Progenitor cell of endocrine pancreas (in vitro differentiated cells): ENCODE results near the gene MGAM2. TPM values are rescaled to one million over a fixed set of nuclear protein-coding genes. Genes with fewer than 3 reads are reported as not detected.

Experiments used
- DNase-seq: peaks from one replicate; pipeline ENCODE4 v3.0.0; 2021; ENCODE audit warnings: low spot score; ENCODE audit not compliant: unreplicated experiment
- H3K27ac Mint-ChIP-seq: 2 replicates; pipeline ENCODE4 v1.8.0; 2021; ENCODE audit warnings: mild to moderate bottlenecking, moderate library complexity, mixed read lengths
- H3K27me3 Mint-ChIP-seq: 2 replicates; pipeline ENCODE4 v1.8.0; 2021; ENCODE audit warnings: mixed read lengths
- H3K36me3 Mint-ChIP-seq: 2 replicates; pipeline ENCODE4 v1.8.0; 2022; ENCODE audit warnings: mixed read lengths; ENCODE audit not compliant: insufficient read depth
- H3K4me1 Mint-ChIP-seq: 2 replicates; pipeline ENCODE4 v1.8.0; 2021; ENCODE audit warnings: low read depth, mixed read lengths
- H3K4me3 Mint-ChIP-seq: 2 replicates; pipeline ENCODE4 v1.8.0; 2021; ENCODE audit warnings: low read depth, mild to moderate bottlenecking, moderate library complexity, mixed read lengths
- H3K9me3 Mint-ChIP-seq: 2 replicates; pipeline ENCODE4 v1.8.0; 2021; ENCODE audit warnings: low read depth, mixed read lengths
- total RNA-seq: library from RNA; stranded (reverse); gene quantifications from 2 replicates; pipeline ENCODE4 v1.2.1, GENCODE V29; 2021
- TF ChIP-seq, protein P1 (sequence below): fragments of 200-600 bp; sonication (generic); IDR thresholded peaks from one replicate; pipeline ENCODE4 v1.5.0; 2021; ENCODE audit warnings: antibody characterized with exemption, mild to moderate bottlenecking; ENCODE audit not compliant: unreplicated experiment

MGAM2 gene
- total RNA-seq, 1 donor from 2014 or later = 1.2 TPM

DNA sequence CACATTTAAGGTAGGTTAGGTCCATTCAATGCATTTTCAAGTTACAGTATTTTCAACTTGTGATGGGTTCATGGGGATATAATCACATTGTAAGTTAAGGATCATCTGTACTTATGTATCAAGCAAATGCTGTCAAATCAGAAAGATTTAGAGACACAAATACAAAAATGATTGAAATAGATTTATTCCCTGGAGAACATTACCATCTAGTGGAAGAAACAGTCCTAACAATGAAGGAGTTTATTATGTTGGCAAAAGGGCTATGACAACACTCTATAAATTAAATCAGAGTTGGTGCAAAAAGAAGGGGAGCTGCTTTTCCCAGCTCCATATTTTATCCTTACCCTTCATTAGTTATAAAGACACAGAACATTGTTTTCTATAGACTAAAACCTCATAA, 77.3 kb downstream of the MGAM2 start:
- no peak overlapping the region for H3K4me3 Mint-ChIP-seq
- no peaks in the 10 kb centered on the region for H3K9me3 Mint-ChIP-seq
- TF ChIP-seq, protein P1, sequence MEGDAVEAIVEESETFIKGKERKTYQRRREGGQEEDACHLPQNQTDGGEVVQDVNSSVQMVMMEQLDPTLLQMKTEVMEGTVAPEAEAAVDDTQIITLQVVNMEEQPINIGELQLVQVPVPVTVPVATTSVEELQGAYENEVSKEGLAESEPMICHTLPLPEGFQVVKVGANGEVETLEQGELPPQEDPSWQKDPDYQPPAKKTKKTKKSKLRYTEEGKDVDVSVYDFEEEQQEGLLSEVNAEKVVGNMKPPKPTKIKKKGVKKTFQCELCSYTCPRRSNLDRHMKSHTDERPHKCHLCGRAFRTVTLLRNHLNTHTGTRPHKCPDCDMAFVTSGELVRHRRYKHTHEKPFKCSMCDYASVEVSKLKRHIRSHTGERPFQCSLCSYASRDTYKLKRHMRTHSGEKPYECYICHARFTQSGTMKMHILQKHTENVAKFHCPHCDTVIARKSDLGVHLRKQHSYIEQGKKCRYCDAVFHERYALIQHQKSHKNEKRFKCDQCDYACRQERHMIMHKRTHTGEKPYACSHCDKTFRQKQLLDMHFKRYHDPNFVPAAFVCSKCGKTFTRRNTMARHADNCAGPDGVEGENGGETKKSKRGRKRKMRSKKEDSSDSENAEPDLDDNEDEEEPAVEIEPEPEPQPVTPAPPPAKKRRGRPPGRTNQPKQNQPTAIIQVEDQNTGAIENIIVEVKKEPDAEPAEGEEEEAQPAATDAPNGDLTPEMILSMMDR = peak; percentile 62
- no peak overlapping the region for H3K27ac Mint-ChIP-seq
- DNase-seq = no peak
- no peaks in the 10 kb centered on the region for H3K36me3 Mint-ChIP-seq
- peaks cover 3% of the 10 kb centered on the region for H3K4me1 Mint-ChIP-seq
- peaks cover 13% of the 10 kb centered on the region for H3K27me3 Mint-ChIP-seq

DNA sequence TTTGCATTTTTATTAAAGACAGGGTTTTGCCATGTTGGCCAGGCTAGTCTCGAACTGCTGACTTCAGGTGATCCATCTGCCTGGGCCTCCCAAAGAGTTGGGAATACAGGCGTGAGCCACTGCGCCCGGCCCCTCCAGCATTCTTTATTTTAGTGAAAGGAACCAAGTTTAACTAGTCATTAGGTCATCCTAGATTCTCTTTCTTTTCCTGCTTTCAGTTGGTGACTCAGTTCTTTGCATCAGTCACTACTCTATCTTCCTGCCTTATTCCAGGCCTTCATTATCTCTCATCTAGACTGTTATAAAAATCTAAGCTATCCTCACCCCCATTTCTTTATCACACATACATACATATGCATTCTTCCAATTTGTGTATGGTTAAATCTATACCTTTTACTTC, 82.7 kb downstream of the MGAM2 start:
- no peak overlapping the region for H3K27ac Mint-ChIP-seq

DNA sequence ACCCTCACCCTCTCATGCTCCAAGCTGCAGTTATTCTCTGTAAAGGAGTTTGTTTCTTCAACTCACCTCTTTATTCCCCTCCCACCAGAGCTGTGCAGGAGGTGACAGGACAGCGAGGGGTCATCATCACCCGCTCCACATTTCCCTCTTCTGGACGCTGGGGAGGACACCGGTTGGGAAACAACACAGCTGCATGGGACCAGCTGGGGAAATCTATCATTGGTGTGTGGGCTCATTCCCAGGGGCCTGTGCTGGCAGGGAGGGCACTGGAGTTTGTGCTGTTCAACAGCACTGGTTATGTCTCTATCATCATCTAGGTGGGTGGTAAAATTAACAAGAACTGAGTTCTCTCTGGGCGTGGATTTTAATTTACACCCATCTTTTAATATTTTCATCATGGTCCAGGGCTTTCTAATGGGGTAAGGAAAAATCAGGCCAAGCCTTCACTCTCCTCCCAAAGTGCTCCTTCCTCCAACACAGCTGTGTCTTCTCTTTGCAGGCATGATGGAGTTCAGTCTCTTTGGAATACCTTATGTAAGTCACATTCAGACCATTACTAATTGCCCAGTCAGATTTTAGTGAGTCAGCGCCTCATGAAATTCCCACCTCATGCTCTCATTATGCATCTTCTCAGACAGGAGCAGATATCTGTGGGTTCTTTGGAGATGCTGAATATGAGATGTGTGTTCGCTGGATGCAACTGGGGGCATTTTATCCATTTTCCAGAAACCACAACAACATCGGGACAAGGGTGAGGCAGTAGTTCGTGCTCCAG, 84.7 kb downstream of the MGAM2 start:
- no peak overlapping the region for H3K27ac Mint-ChIP-seq
- no peaks in the 10 kb centered on the region for H3K36me3 Mint-ChIP-seq
- H3K27me3 Mint-ChIP-seq = peaks cover 8% of the 10 kb centered on the region

More for the DNA sequence above, 82.7 kb downstream of the MGAM2 start:
- no peak overlapping the region for H3K4me3 Mint-ChIP-seq
- TF ChIP-seq, protein P1 = no peak
- H3K27me3 Mint-ChIP-seq = peaks cover 8% of the 10 kb centered on the region
- H3K4me1 Mint-ChIP-seq = peaks cover 7% of the 10 kb centered on the region
- no peak for DNase-seq
- no peaks in the 10 kb centered on the region for H3K36me3 Mint-ChIP-seq
- H3K9me3 Mint-ChIP-seq = no peaks in the 10 kb centered on the region

DNA sequence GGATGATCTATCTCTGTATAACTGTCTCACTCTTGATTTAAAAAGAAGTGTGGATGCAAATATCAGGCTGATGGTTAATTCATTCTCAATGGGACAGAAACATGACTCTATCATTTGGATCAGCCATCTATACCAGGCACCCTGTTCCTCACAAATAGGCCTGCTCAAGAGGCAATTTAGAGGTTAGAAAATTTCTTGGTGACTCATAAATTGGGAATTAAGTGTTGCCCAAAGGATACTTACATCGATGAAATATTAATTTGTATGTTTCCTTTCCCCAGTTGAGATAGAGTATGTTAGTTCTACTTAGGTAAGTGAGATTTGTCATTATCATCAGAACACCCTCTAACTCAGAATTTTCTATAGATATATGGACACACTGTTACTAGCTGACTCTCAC, 88.7 kb downstream of the MGAM2 start:
- Mint-ChIP-seq H3K27me3 (no peaks in the 10 kb centered on the region), H3K36me3 (no peaks in the 10 kb centered on the region), H3K4me1 (no peaks in the 10 kb centered on the region), H3K9me3 (no peaks in the 10 kb centered on the region), H3K4me3 (no peak overlapping the region), H3K27ac (no peak overlapping the region)
- TF ChIP-seq, protein P1 = no peak
- DNase-seq = no peak

More for the DNA sequence above, 84.7 kb downstream of the MGAM2 start:
- no peak for DNase-seq
- no peak overlapping the region for H3K4me3 Mint-ChIP-seq
- TF ChIP-seq, protein P1 = no peak
- H3K4me1 Mint-ChIP-seq = peaks cover 7% of the 10 kb centered on the region
- no peaks in the 10 kb centered on the region for H3K9me3 Mint-ChIP-seq

DNA sequence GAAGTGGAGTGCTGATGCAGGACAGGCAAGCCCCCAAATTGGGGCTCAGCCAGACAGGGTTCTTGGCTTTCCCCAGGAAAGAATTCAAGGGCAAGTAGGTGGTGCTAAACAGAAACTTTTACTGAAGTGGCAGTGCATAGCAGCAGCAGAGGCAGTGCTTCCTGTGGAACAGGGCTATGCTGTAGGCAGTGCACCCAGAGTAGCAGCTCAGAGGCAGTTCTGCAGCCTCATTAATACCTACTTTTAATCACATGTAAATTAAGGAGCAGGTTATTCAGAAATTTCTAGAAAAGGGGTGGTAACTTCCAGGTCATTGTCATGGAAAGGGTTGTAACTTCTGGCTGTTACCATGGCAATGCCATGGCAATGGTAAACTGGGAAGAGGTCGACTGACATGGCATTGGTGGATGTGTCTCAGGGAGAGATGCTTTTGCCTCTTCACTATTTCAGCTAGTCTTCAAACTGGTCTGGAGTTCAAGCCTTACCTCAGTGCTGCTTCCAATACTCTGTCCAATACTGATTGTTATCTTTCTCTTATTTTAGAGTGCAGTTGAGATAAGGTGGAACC, 117.1 kb downstream of the MGAM2 start:
- TF ChIP-seq, protein P1 = no peak
- no peaks in the 10 kb centered on the region for H3K9me3 Mint-ChIP-seq
- no peaks in the 10 kb centered on the region for H3K36me3 Mint-ChIP-seq
- no peaks in the 10 kb centered on the region for H3K27me3 Mint-ChIP-seq
- DNase-seq = no peak
- no peak overlapping the region for H3K4me3 Mint-ChIP-seq
- no peaks in the 10 kb centered on the region for H3K4me1 Mint-ChIP-seq
- no peak overlapping the region for H3K27ac Mint-ChIP-seq
